ENCODE results near the gene SLC22A1.

- TF ChIP-seq ZNF274 (IDR thresholded peaks at IDR 0.05; ENCODE audit: low read depth, low read length), result no peak
- no peak for TF ChIP-seq YY1 (IDR thresholded peaks at IDR 0.05; ENCODE audit: insufficient read depth, insufficient read length)
- TF ChIP-seq SUZ12 (IDR thresholded peaks at IDR 0.05; ENCODE audit: extremely low read depth, insufficient read depth, insufficient read length), result no peak
Measured at GRCh38 chr6:160080097-160080496, 41.5 kb upstream of the SLC22A1 start.

Data from NT2/D1 (cell line).